GM21515 (cell line): ENCODE measurements around the gene KCNQ1.

Experiments
- ATAC-seq: cut with Tn5 transposase; IDR thresholded peaks from one replicate; pipeline ENCODE4 v1.9.1; 2021; ENCODE audit not compliant: unreplicated experiment

Gene KCNQ1

GRCh38 chr11:2507212-2507901, 62.5 kb downstream of the KCNQ1 start:
- ATAC-seq: no peak

- ATAC-seq: no peak
Measured at GRCh38 chr11:2507945-2508749, 63.3 kb downstream of the KCNQ1 start.

- no peak for ATAC-seq
Measured at GRCh38 chr11:2508793-2509192, 64.0 kb downstream of the KCNQ1 start.

- no peak for ATAC-seq
Measured at GRCh38 chr11:2509481-2510001, 64.7 kb downstream of the KCNQ1 start.

- no peak for ATAC-seq
Measured at GRCh38 chr11:2510626-2511402, 66.0 kb downstream of the KCNQ1 start.

GRCh38 chr11:2511421-2512369, 66.9 kb downstream of the KCNQ1 start:
- no peak for ATAC-seq

GRCh38 chr11:2512431-2513407, 67.9 kb downstream of the KCNQ1 start:
- no peak for ATAC-seq

GRCh38 chr11:2513441-2513840, 68.6 kb downstream of the KCNQ1 start:
- ATAC-seq: no peak

- no peak for ATAC-seq
Measured at GRCh38 chr11:2515401-2516275, 70.8 kb downstream of the KCNQ1 start.

- ATAC-seq: no peak
Measured at GRCh38 chr11:2516276-2517015, 71.6 kb downstream of the KCNQ1 start.

- ATAC-seq: no peak
Measured at GRCh38 chr11:2517016-2517385, 72.2 kb downstream of the KCNQ1 start.

GRCh38 chr11:2517386-2518064, 72.7 kb downstream of the KCNQ1 start:
- no peak for ATAC-seq

GRCh38 chr11:2518111-2518982, 73.5 kb downstream of the KCNQ1 start:
- ATAC-seq: no peak

- ATAC-seq: no peak
Measured at GRCh38 chr11:2518983-2519340, 74.2 kb downstream of the KCNQ1 start.

GRCh38 chr11:2519517-2519861, 74.7 kb downstream of the KCNQ1 start:
- no peak for ATAC-seq
